T-cell (primary cell): ENCODE data around the gene NT5C2. TPM values are rescaled to one million over a fixed set of nuclear protein-coding genes. Genes with fewer than 3 reads are reported as not detected.

Experiments
- ATAC-seq, 4 experiments: fragments of 200-7000 bp in 3 of 4; fragments of 150-1000 bp in 1 of 4; cut with Tn5 transposase; replicated peaks in 1 of 4; 1 replicate in 3 of 4; 2 replicates in 1 of 4; pipeline ENCODE4 v1.10.0; 2021; ENCODE audit warnings: moderate library complexity in 3 of 4, mild to moderate bottlenecking in 2 of 4, moderate number of reproducible peaks in 1 of 4
- CTCF ChIA-PET, 2 donors: fragments of 300-600 bp; sonication (Branson Sonifier 250); formaldehyde crosslinking; loops; one replicate each; lab custom pipeline; 2022; ENCODE audit warnings: antibody characterized with exemption in 2 of 2; lab: Charles Lee
- POLR2A ChIA-PET, 2 donors: fragments of 300-600 bp; sonication (Branson Sonifier 250); formaldehyde crosslinking; loops; one replicate each; lab custom pipeline; 2022; ENCODE audit warnings: antibody characterized with exemption in 2 of 2; lab: Charles Lee
- DNase-seq, 35 experiments: peaks; one replicate each; pipeline versions ENCODE4 v3.0.0 to v3.0.0-alpha.2; 2013 to 2023
- H3K27ac ChIP-seq: one replicate; pipeline ENCODE4 v1.5.1; 2013; ENCODE audit warnings: low read length
- H3K27me3 ChIP-seq, 2 experiments: replicated peaks in 1 of 2; 1 replicate in 1 of 2; 2 replicates in 1 of 2; pipeline versions ENCODE4 v1.6.1 to v1.7.0; 2013; ENCODE audit warnings: low read length in 1 of 2, mixed read lengths in 1 of 2; ENCODE audit not compliant: control insufficient read depth in 2 of 2, insufficient read depth in 2 of 2; ENCODE audit errors: extremely low read depth in 1 of 2
- H3K36me3 ChIP-seq, 2 donors: 1 replicate in 1 of 2; 2 replicates in 1 of 2; pipeline versions ENCODE4 v1.6.1 to v1.7.0; 2013; ENCODE audit warnings: low read length in 1 of 2; ENCODE audit not compliant: control insufficient read depth in 2 of 2, insufficient read depth in 1 of 2; ENCODE audit errors: extremely low read depth in 1 of 2
- H3K4me1 ChIP-seq, 2 experiments: 1 replicate in 1 of 2; 2 replicates in 1 of 2; pipeline versions ENCODE4 v1.6.1 to v1.7.0; 2013; ENCODE audit warnings: low read length in 2 of 2, mixed read lengths in 1 of 2; ENCODE audit not compliant: insufficient read depth in 2 of 2, control insufficient read depth in 1 of 2; ENCODE audit errors: extremely low read depth in 1 of 2
- H3K4me3 ChIP-seq, 2 donors: 1 replicate in 1 of 2; 2 replicates in 1 of 2; pipeline versions ENCODE4 v1.5.1 to v1.7.0; 2013; ENCODE audit warnings: mild to moderate bottlenecking in 2 of 2, low read length in 1 of 2, moderate library complexity in 1 of 2; ENCODE audit not compliant: control insufficient read depth in 1 of 2; ENCODE audit errors: extremely low read depth in 1 of 2
- H3K9me3 ChIP-seq: 2 replicates; pipeline ENCODE4 v1.7.0; 2013
- H3K27ac Mint-ChIP-seq, 2 donors: one replicate each; pipeline ENCODE4 v1.8.0; 2020 to 2021; ENCODE audit warnings: mild to moderate bottlenecking in 2 of 2, mixed read lengths in 2 of 2
- H3K27me3 Mint-ChIP-seq, 2 donors: one replicate each; pipeline ENCODE4 v1.8.0; 2021 to 2022; ENCODE audit warnings: mixed read lengths in 2 of 2
- H3K36me3 Mint-ChIP-seq: one replicate; pipeline ENCODE4 v1.8.0; 2021; ENCODE audit warnings: mixed read lengths
- H3K4me1 Mint-ChIP-seq, 3 donors: one replicate each; pipeline ENCODE4 v1.8.0; 2020 to 2022; ENCODE audit warnings: mixed read lengths in 3 of 3, mild to moderate bottlenecking in 1 of 3
- H3K4me3 Mint-ChIP-seq, 3 donors: one replicate each; pipeline ENCODE4 v1.8.0; 2020 to 2022; ENCODE audit warnings: mild to moderate bottlenecking in 3 of 3, mixed read lengths in 3 of 3, moderate library complexity in 3 of 3
- H3K9me3 Mint-ChIP-seq, 3 donors: one replicate each; pipeline ENCODE4 v1.8.0; 2020 to 2022; ENCODE audit warnings: mixed read lengths in 3 of 3
- WGBS: methylation state at CpG from one replicate; pipeline ENCODE4 v1.1.5; 2013; ENCODE audit warnings: missing lambda C conversion rate; ENCODE audit not compliant: insufficient coverage; 5-methylcytosine and 5-hydroxymethylcytosine counted together
- total RNA-seq, 35 experiments: library from RNA in 6 of 35; stranded (reverse) in 6 of 35; fragments of 120-200 nt in 1 of 35; gene quantifications; one replicate each; pipeline versions ENCODE4 v1.2.1 to v1.2.4 and lab custom pipeline; 2013 to 2026

NT5C2 gene
- total RNA-seq, 5 donors from 2014 or later (not counting 1 experiment from before 2014, with no cell fraction given), result 49.7 to 63.5 (median 54.0) TPM

DNA sequence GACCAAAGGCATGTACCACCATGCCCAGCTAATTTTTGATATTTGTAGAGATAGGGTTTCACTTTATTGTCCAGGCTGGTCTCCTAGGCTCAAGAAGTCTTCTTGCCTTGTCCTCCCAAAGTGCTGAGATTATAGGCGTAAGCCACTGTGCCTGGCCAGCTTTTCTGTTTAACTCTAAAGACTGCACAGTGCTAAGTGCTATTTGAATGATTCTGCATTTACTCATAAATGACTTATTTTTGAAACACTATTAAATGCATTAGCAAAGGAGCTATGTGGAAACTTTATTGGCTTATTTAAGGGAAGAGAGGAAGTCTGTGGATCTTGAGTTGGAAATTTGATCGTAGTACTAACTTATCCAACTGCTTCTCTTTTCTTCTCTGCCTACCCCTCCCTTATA, 89.1 kb downstream of the NT5C2 start:
- Histone ChIP-seq H3K27ac (no peak overlapping the region), H3K4me3 (no peak overlapping the region), H3K4me1 (no peaks in the 10 kb centered on the region), H3K27me3 (no peaks in the 10 kb centered on the region), H3K36me3 (peaks cover 10 to 47% of the 10 kb centered on the region in 2 donors), H3K9me3 (no peaks in the 10 kb centered on the region)
- H3K9me3 Mint-ChIP-seq, result no peaks in the 10 kb centered on the region
- H3K27ac Mint-ChIP-seq, result no peak overlapping the region
- ChIA-PET POLR2A (no interaction called here), CTCF (no interaction called here)
- ATAC-seq (no peak), DNase-seq (no peak)
- WGBS, result no CpG with 5 or more reads among the region's 2 CpGs
- H3K4me3 Mint-ChIP-seq, result no peak overlapping the region
- no peaks in the 10 kb centered on the region for H3K27me3 Mint-ChIP-seq
- peaks cover 35% of the 10 kb centered on the region for H3K36me3 Mint-ChIP-seq
- H3K4me1 Mint-ChIP-seq, result no peaks in the 10 kb centered on the region

DNA sequence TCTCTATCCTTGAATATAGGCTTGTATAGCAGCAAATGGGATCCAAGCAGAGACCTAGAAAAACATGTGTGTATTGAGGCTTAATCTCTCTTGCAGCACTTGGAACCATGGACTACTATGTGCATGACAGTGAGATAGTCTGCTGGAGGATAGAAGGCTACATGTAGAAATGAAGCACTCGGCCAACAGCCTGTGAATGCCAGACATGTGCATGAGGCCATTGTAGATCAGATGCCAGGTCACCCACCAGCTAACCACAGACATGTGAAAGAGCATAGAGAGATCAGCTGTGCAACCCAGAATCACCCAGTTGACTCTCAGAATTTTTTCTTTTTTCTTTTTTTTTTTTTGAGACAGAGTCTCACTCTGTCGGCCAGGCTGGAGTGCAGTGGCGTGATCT, 90.9 kb downstream of the NT5C2 start:
- no peak overlapping the region for H3K27ac Mint-ChIP-seq
- no peaks in the 10 kb centered on the region for H3K4me1 Mint-ChIP-seq
- peaks cover 38% of the 10 kb centered on the region for H3K36me3 Mint-ChIP-seq
- DNase-seq, result no peak
- no peak for ATAC-seq
- ChIA-PET CTCF (no interaction called here), POLR2A (interaction anchor here in 1 of 2 donors (0.6 kb wide), 1 partner anchor 36 kb away, joined by 6 read pairs; no protein-coding TSS in a partner anchor)
- Histone ChIP-seq H3K4me1 (no peaks in the 10 kb centered on the region), H3K36me3 (peaks cover 18 to 57% of the 10 kb centered on the region in 2 donors), H3K4me3 (no peak overlapping the region), H3K9me3 (no peaks in the 10 kb centered on the region), H3K27ac (no peak overlapping the region), H3K27me3 (no peaks in the 10 kb centered on the region)
- WGBS, result 100% methylated on average over 1 of the region's 3 CpGs
- no peaks in the 10 kb centered on the region for H3K27me3 Mint-ChIP-seq
- H3K4me3 Mint-ChIP-seq, result no peak overlapping the region
- no peaks in the 10 kb centered on the region for H3K9me3 Mint-ChIP-seq

DNA sequence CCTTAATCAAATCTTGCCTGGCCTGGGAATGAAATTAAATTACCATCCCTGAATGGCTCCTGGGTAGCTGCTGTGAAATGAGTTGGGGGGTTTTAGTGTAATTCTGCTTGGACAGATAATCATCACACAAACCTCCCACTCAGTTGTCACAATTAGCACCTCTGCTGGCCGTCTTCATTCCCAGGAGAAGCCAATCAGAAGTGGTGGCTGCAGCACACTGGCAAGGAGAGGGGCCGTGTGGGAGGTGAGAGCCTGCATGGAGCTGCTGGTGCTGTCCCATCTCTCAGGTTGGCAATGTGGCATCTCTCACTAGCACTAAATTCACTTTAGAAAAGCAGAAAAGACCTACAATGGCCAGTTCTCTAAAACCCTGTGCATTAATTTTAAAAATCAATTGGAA, 92.5 kb downstream of the NT5C2 start:
- no CpG with 5 or more reads among the region's 2 CpGs for WGBS
- ATAC-seq (no peak), DNase-seq (no peak)
- Histone ChIP-seq H3K4me1 (no peaks in the 10 kb centered on the region), H3K27me3 (no peaks in the 10 kb centered on the region), H3K36me3 (peaks cover 20 to 66% of the 10 kb centered on the region in 2 donors), H3K27ac (no peak overlapping the region), H3K4me3 (no peak overlapping the region), H3K9me3 (no peaks in the 10 kb centered on the region)
- CTCF ChIA-PET, result interaction anchor here in 1 of 2 donors (0.6 to 1.4 kb wide), 2 partner anchors 144 to 197 kb away, joined by 3 read pairs; no protein-coding TSS in a partner anchor
- Mint-ChIP-seq H3K27me3 (no peaks in the 10 kb centered on the region), H3K27ac (no peak overlapping the region), H3K4me1 (no peaks in the 10 kb centered on the region), H3K36me3 (peaks cover 39% of the 10 kb centered on the region), H3K9me3 (no peaks in the 10 kb centered on the region), H3K4me3 (no peak overlapping the region)
- POLR2A ChIA-PET, result interaction anchor here in 1 of 2 donors (0.6 kb wide), 1 partner anchor 57 kb away, joined by 3 read pairs; no protein-coding TSS in a partner anchor

DNA sequence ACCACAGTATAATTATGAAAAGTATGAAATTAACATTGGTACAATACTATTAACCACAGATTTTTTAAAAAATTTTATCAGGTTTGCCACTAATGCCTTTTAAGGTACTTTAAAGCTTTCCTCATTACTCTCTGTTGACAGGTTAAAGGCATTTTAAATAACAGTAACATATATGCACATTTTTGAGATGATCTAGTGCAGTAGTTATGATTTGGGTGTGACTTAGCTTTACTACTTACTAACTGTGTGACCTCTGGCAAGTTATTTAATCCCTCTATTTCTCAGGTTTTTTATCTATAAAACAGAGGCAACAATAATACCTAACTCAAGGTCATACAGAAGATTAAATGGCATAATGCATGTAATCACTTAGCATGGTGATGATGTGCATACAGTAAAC, 94.8 kb downstream of the NT5C2 start:
- ATAC-seq (no peak), DNase-seq (no peak)
- Histone ChIP-seq H3K27me3 (no peaks in the 10 kb centered on the region), H3K27ac (no peak overlapping the region), H3K4me3 (no peak overlapping the region), H3K36me3 (peaks cover 20 to 67% of the 10 kb centered on the region in 2 donors), H3K9me3 (no peaks in the 10 kb centered on the region), H3K4me1 (no peaks in the 10 kb centered on the region)
- peaks cover 46% of the 10 kb centered on the region for H3K36me3 Mint-ChIP-seq
- no peaks in the 10 kb centered on the region for H3K9me3 Mint-ChIP-seq
- H3K27me3 Mint-ChIP-seq, result no peaks in the 10 kb centered on the region
- H3K4me3 Mint-ChIP-seq, result no peak overlapping the region
- CTCF ChIA-PET, result no interaction called here
- no peaks in the 10 kb centered on the region for H3K4me1 Mint-ChIP-seq
- H3K27ac Mint-ChIP-seq, result no peak overlapping the region
- POLR2A ChIA-PET, result interaction anchor here in 1 of 2 donors (0.5 kb wide), 1 partner anchor 1078 kb away, joined by 3 read pairs; no protein-coding TSS in a partner anchor

DNA sequence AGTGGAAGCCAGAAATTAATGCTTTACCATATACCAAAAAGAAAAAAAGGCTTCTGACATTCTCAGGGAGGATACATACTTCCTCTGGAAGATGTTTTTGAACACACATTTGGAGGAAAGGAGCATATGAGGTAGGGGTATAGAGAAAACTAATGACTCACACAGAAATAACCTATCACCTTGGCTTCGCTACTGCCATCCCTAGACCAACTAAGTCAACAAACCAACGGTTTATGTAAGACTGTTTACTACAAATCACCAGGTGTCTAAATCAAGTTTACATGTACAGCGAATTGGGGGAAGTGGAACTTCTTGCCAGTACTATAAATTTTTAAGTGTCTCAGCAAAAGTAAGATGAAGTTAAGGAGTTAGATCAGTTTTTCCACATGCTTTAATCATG, 96.9 kb downstream of the NT5C2 start:
- CTCF ChIA-PET, result no interaction called here
- WGBS, result no CpG with 5 or more reads among the region's 3 CpGs
- Histone ChIP-seq H3K27me3 (no peaks in the 10 kb centered on the region), H3K9me3 (no peaks in the 10 kb centered on the region), H3K27ac (no peak overlapping the region), H3K4me1 (no peaks in the 10 kb centered on the region), H3K36me3 (peaks cover 25 to 76% of the 10 kb centered on the region in 2 donors), H3K4me3 (no peak overlapping the region)
- H3K27ac Mint-ChIP-seq, result peak overlapping the region in 1 of 2 donors; percentile 3
- no peaks in the 10 kb centered on the region for H3K4me1 Mint-ChIP-seq
- no peaks in the 10 kb centered on the region for H3K27me3 Mint-ChIP-seq
- ATAC-seq (no peak), DNase-seq (no peak)
- H3K9me3 Mint-ChIP-seq, result no peaks in the 10 kb centered on the region
- H3K36me3 Mint-ChIP-seq, result peaks cover 51% of the 10 kb centered on the region
- POLR2A ChIA-PET, result interaction anchor here in 1 of 2 donors (0.6 kb wide), 1 partner anchor 11 kb away, joined by 5 read pairs; no protein-coding TSS in a partner anchor
- H3K4me3 Mint-ChIP-seq, result no peak overlapping the region

DNA sequence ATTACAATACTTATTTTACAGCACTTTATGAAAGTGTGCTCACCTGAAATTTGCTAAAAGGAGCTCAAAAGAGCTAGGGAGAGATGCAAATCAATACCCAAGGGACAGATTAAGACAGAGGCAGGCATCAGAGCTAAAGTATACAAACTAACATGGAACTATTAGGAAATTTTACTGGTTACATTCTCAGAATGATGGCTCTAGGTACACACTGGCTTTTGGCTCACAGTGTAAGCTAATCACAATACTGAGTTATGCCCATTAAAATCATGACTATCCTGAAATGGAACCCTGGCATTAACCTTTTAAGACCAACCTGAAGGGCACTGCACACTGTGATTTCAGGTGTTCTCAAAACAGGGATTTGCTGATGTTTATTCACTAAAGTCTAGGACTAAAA, 98.1 kb downstream of the NT5C2 start:
- DNase-seq (no peak), ATAC-seq (no peak)
- Histone ChIP-seq H3K27me3 (no peaks in the 10 kb centered on the region), H3K27ac (no peak overlapping the region), H3K36me3 (peaks cover 25 to 76% of the 10 kb centered on the region in 2 donors), H3K9me3 (no peaks in the 10 kb centered on the region), H3K4me1 (no peaks in the 10 kb centered on the region), H3K4me3 (no peak overlapping the region)
- Mint-ChIP-seq H3K9me3 (no peaks in the 10 kb centered on the region), H3K4me3 (no peak overlapping the region), H3K27ac (no peak overlapping the region), H3K4me1 (no peaks in the 10 kb centered on the region), H3K27me3 (no peaks in the 10 kb centered on the region), H3K36me3 (peaks cover 56% of the 10 kb centered on the region)
- POLR2A ChIA-PET, result interaction anchor here in 1 of 2 donors (0.7 to 0.9 kb wide), 2 partner anchors 10 to 14 kb away, joined by 3 to 5 read pairs; no protein-coding TSS in a partner anchor
- CTCF ChIA-PET, result no interaction called here
